CD1c-positive myeloid dendritic cell (primary cell): ENCODE results near the gene ZSCAN31.
A peak's percentile ranks its signal among the peaks of the same experiment; 100 is the strongest.

Experiments
- DNase-seq: peaks from one replicate; pipeline ENCODE4 v3.0.0-alpha.2; 2016; ENCODE audit errors: extremely low spot score

The ZSCAN31 gene

GRCh38 chr6:28353356-28353755, 17.4 kb upstream of the ZSCAN31 start:
- DNase-seq: no peak

- no peak for DNase-seq
Observed at GRCh38 chr6:28351493-28351925, 15.6 kb upstream of the ZSCAN31 start.

GRCh38 chr6:28351087-28351486, 15.1 kb upstream of the ZSCAN31 start:
- peak; percentile 2 for DNase-seq

- DNase-seq: peak; percentile 80
Observed at GRCh38 chr6:28349892-28350737, 14.2 kb upstream of the ZSCAN31 start, which contains the start of gene ZKSCAN3. Gene ZKSCAN3, plus strand, starts transcription at chr6:28349947. Its CDS starts 9,640 bp downstream, at chr6:28359587.

- no peak for DNase-seq
Observed at GRCh38 chr6:28349344-28349891, 13.5 kb upstream of the ZSCAN31 start.

GRCh38 chr6:28347119-28347518, 11.2 kb upstream of the ZSCAN31 start:
- DNase-seq: no peak

GRCh38 chr6:28345201-28345600, 9.3 kb upstream of the ZSCAN31 start:
- no peak for DNase-seq

- DNase-seq: no peak
Observed at GRCh38 chr6:28343898-28344677, 8.1 kb upstream of the ZSCAN31 start.

GRCh38 chr6:28340310-28341095, 4.6 kb upstream of the ZSCAN31 start:
- DNase-seq: no peak

GRCh38 chr6:28337121-28337520, 1.2 kb upstream of the ZSCAN31 start:
- DNase-seq: no peak

- DNase-seq: peak; percentile 72
Observed at GRCh38 chr6:28336284-28337120, 554 bp upstream of the ZSCAN31 start.

- no peak for DNase-seq
Observed at GRCh38 chr6:28335040-28335563, 846 bp downstream of the ZSCAN31 start.

GRCh38 chr6:28334286-28335039, 1.5 kb downstream of the ZSCAN31 start:
- no peak for DNase-seq

- DNase-seq: no peak
Observed at GRCh38 chr6:28333599-28334018, 2.3 kb downstream of the ZSCAN31 start.

GRCh38 chr6:28333047-28333446, 2.9 kb downstream of the ZSCAN31 start:
- no peak for DNase-seq

GRCh38 chr6:28330041-28330440, 5.9 kb downstream of the ZSCAN31 start:
- DNase-seq: no peak

- DNase-seq: no peak
Observed at GRCh38 chr6:28326371-28326948, 9.5 kb downstream of the ZSCAN31 start.

GRCh38 chr6:28323813-28324424, 12.0 kb downstream of the ZSCAN31 start:
- no peak for DNase-seq

- DNase-seq: no peak
Observed at GRCh38 chr6:28322661-28323060, 13.3 kb downstream of the ZSCAN31 start.
